Measurements from ENCODE around the gene ZNF37A.

The ZNF37A gene

DNA sequence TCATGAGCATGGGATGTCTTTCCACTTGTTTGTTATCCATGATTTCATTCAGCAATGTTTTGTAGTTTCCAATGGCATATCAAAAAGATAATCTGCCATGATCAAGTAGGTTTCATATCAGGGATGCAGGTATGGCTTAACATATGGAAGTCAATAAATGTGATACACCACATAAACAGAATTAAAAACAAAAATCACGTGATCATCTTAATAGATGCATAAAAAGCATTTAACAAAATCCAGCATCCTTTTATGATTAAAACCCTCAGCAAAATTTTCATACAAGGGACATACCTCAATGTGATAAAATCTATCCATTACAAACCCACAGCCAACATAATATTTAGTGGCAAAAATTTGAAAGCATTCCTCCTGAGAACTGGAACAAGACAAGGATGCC lies 90.3 kb downstream of the ZNF37A start:
- Histone ChIP-seq H3K36me3 (no peaks in the 10 kb centered on the region), H3K9me3 (no peaks in the 10 kb centered on the region), H3K4me1 (ENCODE audit: control insufficient read depth in 1 of 2, insufficient read depth in 1 of 2, low read depth in 1 of 2, low read length in 1 of 2) (no peaks in the 10 kb centered on the region), H3K27me3 (no peaks in the 10 kb centered on the region), H3K27ac (no peak overlapping the region), H3K4me3 (ENCODE audit: low read depth in 1 of 2, low read length in 1 of 2) (no peak overlapping the region)
- no peak for TF ChIP-seq CTCF (IDR thresholded peaks at IDR 0.05)
